Right lobe of liver (tissue), 6 donors: Measurements from ENCODE around the gene ARIH2. TPM values are rescaled to one million over a fixed set of nuclear protein-coding genes. Genes with fewer than 3 reads are reported as not detected.

Source experiments
- ATAC-seq, 4 donors: fragments of 200-7000 bp; cut with Tn5 transposase; one replicate each; pipeline ENCODE4 v1.9.1; 2020; ENCODE audit warnings: mild to moderate bottlenecking in 4 of 4, moderate library complexity in 4 of 4
- DNase-seq, 3 donors: peaks; one replicate each; pipeline ENCODE4 v3.0.0-alpha.2; 2020
- H3K27ac ChIP-seq, 3 donors: fragments of 200-600 bp; one replicate each; pipeline ENCODE4 v1.8.0; 2022
- H3K27me3 ChIP-seq, 2 donors: fragments of 200-600 bp; one replicate each; pipeline ENCODE4 v1.8.0; 2022
- H3K36me3 ChIP-seq, 4 donors: fragments of 200-600 bp; sonication (generic) in 1 of 4; one replicate each; pipeline versions ENCODE4 v1.5.1 to v1.8.0; 2017 to 2022; ENCODE audit warnings: control low read depth in 1 of 4
- H3K4me1 ChIP-seq, 4 donors: fragments of 200-600 bp; sonication (generic) in 1 of 4; one replicate each; pipeline versions ENCODE4 v1.5.1 to v1.8.0; 2017 to 2022; ENCODE audit warnings: control low read depth in 1 of 4
- H3K4me3 ChIP-seq, 3 donors: fragments of 200-600 bp; one replicate each; pipeline ENCODE4 v1.8.0; 2022
- H3K9me3 ChIP-seq, 4 donors: fragments of 200-600 bp; sonication (generic) in 1 of 4; one replicate each; pipeline versions ENCODE4 v1.5.1 to v1.8.0; 2017 to 2022; ENCODE audit warnings: control low read depth in 1 of 4
- CTCF ChIP-seq, 4 donors: fragments of 200-600 bp in 3 of 4; fragments of 450-650 bp in 1 of 4; IDR thresholded peaks; one replicate each; pipeline versions ENCODE4 v1.5.1 to v1.8.0; 2016 to 2022; ENCODE audit warnings: antibody characterized with exemption in 4 of 4, mild to moderate bottlenecking in 2 of 4
- POLR2A ChIP-seq: fragments of 450-650 bp; IDR thresholded peaks from one replicate; pipeline ENCODE4 v1.6.1; 2017; ENCODE audit warnings: antibody characterized with exemption, mild to moderate bottlenecking
- WGBS: methylation state at CpG from one replicate; pipeline ENCODE4 v1.1.6; 2018; ENCODE audit warnings: low coverage, low lambda C conversion rate; ENCODE audit not compliant: insufficient coverage; ENCODE audit errors: missing lambda C conversion rate; 5-methylcytosine and 5-hydroxymethylcytosine counted together
- intact Hi-C, 2 donors: fragments of 100-400 bp; cut with DNase I; formaldehyde crosslinking; loops; one replicate each; pipeline versions ENCODE4 v1.11.2 to v1.14.1; 2022
- total RNA-seq, 6 experiments: library from RNA; depleted of rRNA in 2 of 6; stranded (reverse); fragments of >200 nt in 2 of 6; fragmentation: NEBNext Ultra II Directional in 3 of 6; extraction: Animal tissue kit (Norgen Biotek cat#: 25700) in 3 of 6; gene quantifications; one replicate each; pipeline versions ENCODE4 v1.1.0 to v1.2.4, GENCODE V29; 2016 to 2023
- donor health status: DM: no; HTN: yes; CAD: no.
- donor health status: DM: no; HTN: no; CAD: no.
- donor health status: DM: no; HTN: no; CAD: no.
- donor health status: DM: no; HTN: yes; CAD: no.
- donor health status: DM: no; HTN: yes; CAD: no.

Gene ARIH2
- total RNA-seq, 6 experiments from 2014 or later = 34.4 to 44.9 (median 38.2) TPM

GRCh38 chr3:48915296-48915695 is 3.3 kb upstream of the ARIH2 start:
- intact Hi-C loops = no loop called here
- WGBS = 50% methylated on average over 1 of the region's 1 CpG
- DNase-seq = peak in 1 of 3 donors; percentile 24
- Histone ChIP-seq H3K36me3 (no peaks in the 10 kb centered on the region), H3K27me3 (no peaks in the 10 kb centered on the region), H3K27ac (no peak overlapping the region), H3K4me1 (peaks cover 0 to 10% (median 4%) of the 10 kb centered on the region in 4 donors), H3K4me3 (no peak overlapping the region), H3K9me3 (no peaks in the 10 kb centered on the region)
- TF ChIP-seq CTCF (IDR thresholded peaks at IDR 0.05) = no peak
- no peak for ATAC-seq

DNA sequence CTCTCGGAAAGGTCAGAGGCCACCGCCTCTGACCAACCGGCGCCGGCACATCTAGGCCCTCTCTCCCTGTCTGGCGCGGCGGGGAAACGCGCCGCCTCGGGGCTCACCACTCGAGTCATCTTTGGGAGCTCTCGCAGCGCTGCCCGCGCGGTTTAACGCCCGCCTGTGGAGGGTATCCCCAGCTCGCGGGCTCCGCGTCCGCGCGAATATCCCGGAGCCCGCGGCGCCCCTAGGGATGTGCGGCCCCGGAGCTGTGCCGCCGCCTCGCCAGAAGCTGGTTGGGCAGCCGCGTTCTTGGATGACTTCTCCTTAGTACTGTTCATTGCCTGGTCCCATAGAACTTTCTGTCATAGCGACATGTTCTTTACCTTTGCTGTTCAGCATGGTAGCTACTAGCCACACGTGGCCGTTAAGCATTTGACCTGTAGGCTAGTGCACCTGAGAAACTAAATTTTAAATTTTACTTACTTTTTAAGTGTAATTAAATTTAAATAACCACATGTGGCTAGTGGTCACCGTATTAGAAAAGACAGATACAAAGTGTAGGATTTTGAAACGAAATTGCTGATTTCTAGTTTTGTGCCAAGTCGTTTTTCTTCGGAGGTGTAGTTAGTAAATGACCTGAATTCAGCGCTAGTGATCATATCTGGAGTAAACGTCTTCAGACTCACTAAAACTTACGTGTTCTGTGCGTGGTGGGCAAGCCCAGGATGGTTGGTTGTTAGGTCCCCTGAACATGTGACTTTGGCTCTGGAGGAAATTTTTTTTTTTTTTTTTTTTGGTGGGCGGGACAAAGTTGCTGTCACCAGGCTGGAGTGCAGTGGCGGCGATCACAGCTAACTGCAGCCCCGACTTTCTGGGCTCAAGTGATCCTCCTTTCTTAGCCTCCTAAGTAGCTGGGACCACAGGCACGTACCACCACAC is 835 bp downstream of the ARIH2 start:
- intact Hi-C loops = no loop called here
- Histone ChIP-seq H3K9me3 (no peaks in the 10 kb centered on the region), H3K4me1 (peaks cover 0 to 10% (median 4%) of the 10 kb centered on the region in 4 donors), H3K27me3 (no peaks in the 10 kb centered on the region), H3K4me3 (peak overlapping the region; percentile 86 to 95 (median 88)), H3K27ac (peak overlapping the region; percentile 83 to 96 (median 89)), H3K36me3 (peaks cover 0 to 18% (median 7%) of the 10 kb centered on the region in 4 donors)
- TF ChIP-seq CTCF (IDR thresholded peaks at IDR 0.05) (no peak), POLR2A (no peak)
- 0% methylated on average over 40 of the region's 54 CpGs for WGBS
- DNase-seq (peak in 2 of 3 donors; percentile 50 to 54), ATAC-seq (peak; percentile 42 to 50 (median 44))

DNA sequence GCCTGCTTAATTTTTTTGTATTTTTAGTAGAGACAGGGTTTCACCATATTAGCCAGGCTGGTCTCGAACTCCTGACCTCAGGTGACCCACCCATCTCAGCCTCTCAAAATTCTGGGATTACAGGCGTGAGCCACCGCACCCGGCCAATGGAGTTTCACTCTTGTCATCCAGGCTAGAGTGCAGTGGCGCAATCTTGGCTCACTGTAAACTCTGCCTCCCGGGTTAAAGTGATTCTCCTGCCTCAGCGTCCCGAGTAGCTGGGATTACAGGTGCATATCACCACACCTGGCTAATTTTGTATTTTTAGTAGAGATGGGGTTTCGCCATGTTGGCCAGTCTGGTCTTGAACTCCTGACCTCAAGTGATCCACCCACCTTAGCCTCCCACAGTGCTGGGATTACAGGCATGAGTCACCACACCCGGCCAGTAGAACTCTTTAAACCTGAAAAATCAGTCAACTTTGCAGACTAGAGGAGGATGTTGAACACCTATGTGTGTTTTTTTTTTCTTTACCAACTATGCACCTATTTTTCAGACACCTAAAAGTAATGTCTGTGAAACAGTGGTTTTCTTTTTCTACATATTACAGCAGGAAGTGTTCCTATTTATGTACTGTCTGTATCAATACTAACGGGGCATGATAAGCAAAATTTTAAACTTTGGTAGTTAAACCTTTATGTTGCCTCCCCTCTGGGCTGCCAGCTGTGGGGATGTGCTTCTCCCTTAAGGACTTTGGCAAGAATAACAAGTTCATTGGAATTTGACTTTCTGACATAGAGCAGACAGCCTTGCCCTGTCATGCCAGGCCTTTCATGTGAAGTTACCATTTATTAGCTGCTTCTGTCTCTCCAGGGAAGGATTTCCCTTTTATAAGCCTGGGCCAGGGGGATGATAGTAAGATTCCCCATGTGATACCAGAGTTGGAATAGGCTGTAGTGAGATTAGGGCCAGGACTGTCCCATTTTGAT is 8.1 kb downstream of the ARIH2 start:
- no peaks in the 10 kb centered on the region for H3K9me3 ChIP-seq
- H3K4me1 ChIP-seq = peaks cover 0 to 33% (median 6%) of the 10 kb centered on the region in 4 donors
- peaks cover 0 to 40% (median 15%) of the 10 kb centered on the region in 4 donors for H3K36me3 ChIP-seq
- no peaks in the 10 kb centered on the region for H3K27me3 ChIP-seq
- 37% methylated on average over 11 of the region's 11 CpGs for WGBS
- intact Hi-C loops = no loop called here
- DNase-seq (peak in 1 of 3 donors; percentile 57), ATAC-seq (peak; percentile 66 to 81 (median 72))
- peak overlapping the region in 1 of 3 donors; percentile 26 for H3K27ac ChIP-seq
- no peak overlapping the region for H3K4me3 ChIP-seq
- no peak for TF ChIP-seq POLR2A
- TF ChIP-seq CTCF (IDR thresholded peaks at IDR 0.05) = no peak

- ATAC-seq (no peak), DNase-seq (no peak)
- Histone ChIP-seq H3K27ac (no peak overlapping the region), H3K4me1 (peaks cover 0 to 33% (median 6%) of the 10 kb centered on the region in 4 donors), H3K36me3 (peaks cover 0 to 31% (median 12%) of the 10 kb centered on the region in 4 donors), H3K4me3 (no peak overlapping the region), H3K9me3 (no peaks in the 10 kb centered on the region), H3K27me3 (no peaks in the 10 kb centered on the region)
- 29% methylated on average over 2 of the region's 2 CpGs for WGBS
- TF ChIP-seq CTCF (IDR thresholded peaks at IDR 0.05) = no peak
- intact Hi-C loops = no loop called here
These were observed 9.3 kb downstream of the ARIH2 start for GRCh38 chr3:48927928-48928327.
